Measurements from ENCODE around the gene PAPPA2. TPM values are rescaled to one million over a fixed set of nuclear protein-coding genes. Genes with fewer than 3 reads are reported as not detected.
"Not testable (repeated sequence)": the region's sequence is repeated elsewhere in the genome, so short reads cannot be mapped to it uniquely, and the experiment has no call there.

Gene PAPPA2
- total RNA-seq, 2 experiments from 2014 or later: 0.03 to 0.05 TPM

GRCh38 chr1:176735201-176735600 lies 272.2 kb downstream of the PAPPA2 start:
- no peaks in the 10 kb centered on the region for H3K9me3 Mint-ChIP-seq (ENCODE audit: insufficient read depth)
- no peak overlapping the region for H3K4me3 Mint-ChIP-seq
- DNase-seq (no peak), ATAC-seq (no peak)
- H3K4me1 Mint-ChIP-seq (ENCODE audit: low read depth): no peaks in the 10 kb centered on the region
- H3K27me3 Mint-ChIP-seq (ENCODE audit: low read depth): no peaks in the 10 kb centered on the region
- no peaks in the 10 kb centered on the region for H3K36me3 Mint-ChIP-seq (ENCODE audit: low read depth)
- H3K27ac Mint-ChIP-seq: no peak overlapping the region
- CTCF ChIA-PET: no interaction called here
- POLR2A ChIA-PET: no interaction called here

GRCh38 chr1:176736015-176736414 lies 273.0 kb downstream of the PAPPA2 start:
- POLR2A ChIA-PET: no interaction called here
- Mint-ChIP-seq H3K27ac (no peak overlapping the region), H3K9me3 (ENCODE audit: insufficient read depth) (no peaks in the 10 kb centered on the region), H3K4me1 (ENCODE audit: low read depth) (no peaks in the 10 kb centered on the region), H3K27me3 (ENCODE audit: low read depth) (no peaks in the 10 kb centered on the region), H3K36me3 (ENCODE audit: low read depth) (no peaks in the 10 kb centered on the region), H3K4me3 (no peak overlapping the region)
- CTCF ChIA-PET: interaction anchor here (0.7 kb wide), 1 partner anchor 310 kb away, joined by 3 read pairs; no protein-coding TSS in a partner anchor
- ATAC-seq: no peak
- no peak for DNase-seq

GRCh38 chr1:176741181-176741580 lies 278.2 kb downstream of the PAPPA2 start:
- Mint-ChIP-seq H3K27me3 (ENCODE audit: low read depth) (no peaks in the 10 kb centered on the region), H3K27ac (no peak overlapping the region), H3K4me3 (no peak overlapping the region), H3K36me3 (ENCODE audit: low read depth) (no peaks in the 10 kb centered on the region), H3K4me1 (ENCODE audit: low read depth) (no peaks in the 10 kb centered on the region), H3K9me3 (ENCODE audit: insufficient read depth) (no peaks in the 10 kb centered on the region)
- DNase-seq: no peak
- CTCF ChIA-PET: no interaction called here
- ATAC-seq: no peak
- POLR2A ChIA-PET: no interaction called here

- Mint-ChIP-seq H3K4me1 (ENCODE audit: low read depth) (no peaks in the 10 kb centered on the region), H3K4me3 (no peak overlapping the region), H3K9me3 (ENCODE audit: insufficient read depth) (no peaks in the 10 kb centered on the region), H3K27me3 (ENCODE audit: low read depth) (no peaks in the 10 kb centered on the region), H3K36me3 (ENCODE audit: low read depth) (no peaks in the 10 kb centered on the region), H3K27ac (no peak overlapping the region)
- ChIA-PET CTCF (interaction anchor here (0.7 kb wide), 1 partner anchor 42 kb away, joined by 3 read pairs; no protein-coding TSS in a partner anchor), POLR2A (no interaction called here)
- DNase-seq: no peak
- no peak for ATAC-seq
Measured at GRCh38 chr1:176742322-176742721, 279.3 kb downstream of the PAPPA2 start.

GRCh38 chr1:176744142-176744541 lies 281.2 kb downstream of the PAPPA2 start:
- Mint-ChIP-seq H3K4me3 (no peak overlapping the region), H3K9me3 (ENCODE audit: insufficient read depth) (no peaks in the 10 kb centered on the region), H3K27ac (no peak overlapping the region), H3K36me3 (ENCODE audit: low read depth) (no peaks in the 10 kb centered on the region), H3K27me3 (ENCODE audit: low read depth) (no peaks in the 10 kb centered on the region), H3K4me1 (ENCODE audit: low read depth) (no peaks in the 10 kb centered on the region)
- ChIA-PET CTCF (no interaction called here), POLR2A (no interaction called here)
- no peak for ATAC-seq
- no peak for DNase-seq

- POLR2A ChIA-PET: no interaction called here
- DNase-seq (no peak), ATAC-seq (no peak)
- Mint-ChIP-seq H3K4me1 (ENCODE audit: low read depth) (no peaks in the 10 kb centered on the region), H3K27me3 (ENCODE audit: low read depth) (no peaks in the 10 kb centered on the region), H3K27ac (no peak overlapping the region), H3K9me3 (ENCODE audit: insufficient read depth) (no peaks in the 10 kb centered on the region), H3K36me3 (ENCODE audit: low read depth) (no peaks in the 10 kb centered on the region), H3K4me3 (no peak overlapping the region)
- CTCF ChIA-PET: no interaction called here
Measured at GRCh38 chr1:176745945-176746344, 283.0 kb downstream of the PAPPA2 start.

- no peaks in the 10 kb centered on the region for H3K9me3 Mint-ChIP-seq (ENCODE audit: insufficient read depth)
- no peak overlapping the region for H3K4me3 Mint-ChIP-seq
- ATAC-seq: no peak
- ChIA-PET POLR2A (no interaction called here), CTCF (no interaction called here)
- no peak overlapping the region for H3K27ac Mint-ChIP-seq
- no peaks in the 10 kb centered on the region for H3K4me1 Mint-ChIP-seq (ENCODE audit: low read depth)
- no peaks in the 10 kb centered on the region for H3K36me3 Mint-ChIP-seq (ENCODE audit: low read depth)
- no peaks in the 10 kb centered on the region for H3K27me3 Mint-ChIP-seq (ENCODE audit: low read depth)
- no peak for DNase-seq
Measured at GRCh38 chr1:176752505-176752904, 289.5 kb downstream of the PAPPA2 start.

- POLR2A ChIA-PET: no interaction called here
- CTCF ChIA-PET: no interaction called here
- ATAC-seq: no peak
- Mint-ChIP-seq H3K4me1 (ENCODE audit: low read depth) (no peaks in the 10 kb centered on the region), H3K27me3 (ENCODE audit: low read depth) (no peaks in the 10 kb centered on the region), H3K4me3 (no peak overlapping the region), H3K27ac (no peak overlapping the region), H3K36me3 (ENCODE audit: low read depth) (no peaks in the 10 kb centered on the region), H3K9me3 (ENCODE audit: insufficient read depth) (no peaks in the 10 kb centered on the region)
- no peak for DNase-seq
Measured at GRCh38 chr1:176754676-176755075, 291.7 kb downstream of the PAPPA2 start.

- H3K9me3 Mint-ChIP-seq (ENCODE audit: insufficient read depth); H3K4me3 Mint-ChIP-seq; DNase-seq; ATAC-seq; CTCF ChIA-PET; POLR2A ChIA-PET; H3K27me3 Mint-ChIP-seq (ENCODE audit: low read depth); H3K4me1 Mint-ChIP-seq (ENCODE audit: low read depth); H3K27ac Mint-ChIP-seq; H3K36me3 Mint-ChIP-seq (ENCODE audit: low read depth): not testable (repeated sequence)
Measured at GRCh38 chr1:176756817-176757216, 293.8 kb downstream of the PAPPA2 start.

- Mint-ChIP-seq H3K9me3 (ENCODE audit: insufficient read depth) (no peaks in the 10 kb centered on the region), H3K36me3 (ENCODE audit: low read depth) (no peaks in the 10 kb centered on the region), H3K27me3 (ENCODE audit: low read depth) (no peaks in the 10 kb centered on the region), H3K4me1 (ENCODE audit: low read depth) (no peaks in the 10 kb centered on the region), H3K27ac (no peak overlapping the region), H3K4me3 (no peak overlapping the region)
- ATAC-seq: no peak
- ChIA-PET POLR2A (no interaction called here), CTCF (no interaction called here)
- DNase-seq: no peak
Measured at GRCh38 chr1:176765608-176766007, 302.6 kb downstream of the PAPPA2 start.

GRCh38 chr1:176766779-176767178 lies 303.8 kb downstream of the PAPPA2 start:
- no peaks in the 10 kb centered on the region for H3K9me3 Mint-ChIP-seq (ENCODE audit: insufficient read depth)
- CTCF ChIA-PET: no interaction called here
- no peaks in the 10 kb centered on the region for H3K27me3 Mint-ChIP-seq (ENCODE audit: low read depth)
- ATAC-seq (no peak), DNase-seq (no peak)
- H3K36me3 Mint-ChIP-seq (ENCODE audit: low read depth): no peaks in the 10 kb centered on the region
- H3K4me3 Mint-ChIP-seq: no peak overlapping the region
- H3K27ac Mint-ChIP-seq: no peak overlapping the region
- POLR2A ChIA-PET: no interaction called here
- H3K4me1 Mint-ChIP-seq (ENCODE audit: low read depth): no peaks in the 10 kb centered on the region

GRCh38 chr1:176767714-176768136 lies 304.8 kb downstream of the PAPPA2 start:
- Mint-ChIP-seq H3K4me3 (no peak overlapping the region), H3K9me3 (ENCODE audit: insufficient read depth) (no peaks in the 10 kb centered on the region), H3K27ac (no peak overlapping the region), H3K27me3 (ENCODE audit: low read depth) (no peaks in the 10 kb centered on the region), H3K36me3 (ENCODE audit: low read depth) (no peaks in the 10 kb centered on the region), H3K4me1 (ENCODE audit: low read depth) (no peaks in the 10 kb centered on the region)
- ATAC-seq (no peak), DNase-seq (no peak)
- POLR2A ChIA-PET: no interaction called here
- CTCF ChIA-PET: no interaction called here

- H3K9me3 Mint-ChIP-seq (ENCODE audit: insufficient read depth): no peaks in the 10 kb centered on the region
- ChIA-PET POLR2A (no interaction called here), CTCF (no interaction called here)
- no peaks in the 10 kb centered on the region for H3K36me3 Mint-ChIP-seq (ENCODE audit: low read depth)
- H3K27me3 Mint-ChIP-seq (ENCODE audit: low read depth): no peaks in the 10 kb centered on the region
- ATAC-seq (no peak), DNase-seq (no peak)
- H3K4me1 Mint-ChIP-seq (ENCODE audit: low read depth): no peaks in the 10 kb centered on the region
- no peak overlapping the region for H3K4me3 Mint-ChIP-seq
- H3K27ac Mint-ChIP-seq: no peak overlapping the region
Measured at GRCh38 chr1:176768532-176768931, 305.6 kb downstream of the PAPPA2 start.
